Neural progenitor cell (in vitro differentiated cells): ENCODE data around the gene CCDC134. TPM values are rescaled to one million over a fixed set of nuclear protein-coding genes. Genes with fewer than 3 reads are reported as not detected.

ENCODE experiments used
- DNase-seq: peaks from one replicate; pipeline ENCODE4 v3.0.0-alpha.2; 2016; ENCODE audit warnings: low spot score
- H2AFZ ChIP-seq: fragments of 200-600 bp; sonication (generic); replicated peaks from 2 replicates; pipeline ENCODE4 v1.6.1; 2016; ENCODE audit warnings: antibody characterized with exemption
- H3F3A ChIP-seq: fragments of 200-600 bp; sonication (generic); 2 replicates; pipeline ENCODE4 v1.6.1; 2016; ENCODE audit warnings: antibody characterized with exemption, low read depth
- H3K27ac ChIP-seq: fragments of 200-600 bp; sonication (generic); 2 replicates; pipeline ENCODE4 v1.5.1; 2016; ENCODE audit warnings: mild to moderate bottlenecking
- H3K27me3 ChIP-seq: fragments of 200-600 bp; sonication (generic); 2 replicates; pipeline ENCODE4 v1.6.1; 2016; ENCODE audit warnings: mild to moderate bottlenecking, moderate library complexity
- H3K36me3 ChIP-seq: fragments of 200-600 bp; sonication (generic); 2 replicates; pipeline ENCODE4 v1.5.1; 2016
- H3K4me1 ChIP-seq: fragments of 200-600 bp; sonication (generic); 2 replicates; pipeline ENCODE4 v1.6.1; 2016; ENCODE audit warnings: mixed run types
- H3K4me2 ChIP-seq: fragments of 200-600 bp; sonication (generic); 2 replicates; pipeline ENCODE4 v1.6.1; 2016
- H3K4me3 ChIP-seq: fragments of 200-600 bp; sonication (generic); 2 replicates; pipeline ENCODE4 v1.5.1; 2016
- H3K79me2 ChIP-seq: fragments of 200-600 bp; sonication (generic); 2 replicates; pipeline ENCODE4 v1.6.1; 2016; ENCODE audit warnings: low read depth
- H3K9ac ChIP-seq: fragments of 200-600 bp; sonication (generic); 2 replicates; pipeline ENCODE4 v1.6.1; 2016
- H3K9me3 ChIP-seq: fragments of 200-600 bp; sonication (generic); 2 replicates; pipeline ENCODE4 v1.5.1; 2016; ENCODE audit warnings: low read depth
- H4K20me1 ChIP-seq: fragments of 200-600 bp; sonication (generic); 2 replicates; pipeline ENCODE4 v1.6.1; 2016; ENCODE audit warnings: low read depth
- H3K27ac Mint-ChIP-seq: 3 replicates; pipeline ENCODE4 v1.8.0; 2021; ENCODE audit warnings: mixed read lengths
- H3K27me3 Mint-ChIP-seq: 2 replicates; pipeline ENCODE4 v1.8.0; 2022; ENCODE audit warnings: low read depth, mild to moderate bottlenecking, inconsistent platforms, moderate library complexity, mixed read lengths; ENCODE audit not compliant: insufficient read depth
- H3K36me3 Mint-ChIP-seq: 3 replicates; pipeline ENCODE4 v1.8.0; 2021; ENCODE audit warnings: mixed read lengths
- H3K4me1 Mint-ChIP-seq: 3 replicates; pipeline ENCODE4 v1.8.0; 2021; ENCODE audit warnings: mixed read lengths
- H3K4me3 Mint-ChIP-seq: 3 replicates; pipeline ENCODE4 v1.8.0; 2021; ENCODE audit warnings: mild to moderate bottlenecking, moderate library complexity, mixed read lengths
- H3K9me3 Mint-ChIP-seq: 3 replicates; pipeline ENCODE4 v1.8.0; 2020; ENCODE audit warnings: mixed read lengths
- CTCF ChIP-seq: fragments of 200-600 bp; sonication (generic); IDR thresholded peaks from 2 replicates; pipeline ENCODE4 v1.5.1; 2017; ENCODE audit warnings: antibody characterized with exemption, mild to moderate bottlenecking
- EZH2 ChIP-seq: fragments of 200-600 bp; sonication (generic); IDR thresholded peaks from 2 replicates; pipeline ENCODE4 v1.6.1; 2017; ENCODE audit warnings: antibody characterized with exemption, mild to moderate bottlenecking, moderate library complexity
- EZH2phosphoT487 ChIP-seq: fragments of 200-600 bp; sonication (generic); IDR thresholded peaks from 2 replicates; pipeline ENCODE4 v1.6.1; 2017; ENCODE audit warnings: antibody characterized with exemption
- total RNA-seq: library from RNA; depleted of rRNA; stranded (reverse); fragments of >200 nt; gene quantifications from 2 replicates; pipeline ENCODE4 v1.2.3, GENCODE V29; 2015; ENCODE audit warnings: low replicate concordance

CCDC134 gene
- total RNA-seq, 1 donor from 2014 or later, result 8.8 TPM

- no peak overlapping the region for H3K4me3 ChIP-seq
- Mint-ChIP-seq H3K4me3 (no peak overlapping the region), H3K27ac (no peak overlapping the region), H3K36me3 (no peaks in the 10 kb centered on the region), H3K27me3 (peaks cover 2% of the 10 kb centered on the region), H3K4me1 (peaks cover 8% of the 10 kb centered on the region), H3K9me3 (no peaks in the 10 kb centered on the region)
- no peaks in the 10 kb centered on the region for H3F3A ChIP-seq
- H3K27ac ChIP-seq, result no peak overlapping the region
- H3K36me3 ChIP-seq, result no peaks in the 10 kb centered on the region
- no peak overlapping the region for H3K9ac ChIP-seq
- H3K4me2 ChIP-seq, result no peak overlapping the region
- H3K4me1 ChIP-seq, result peaks cover 6% of the 10 kb centered on the region
- no peaks in the 10 kb centered on the region for H4K20me1 ChIP-seq
- H3K9me3 ChIP-seq, result no peaks in the 10 kb centered on the region
- TF ChIP-seq EZH2 (no peak), EZH2phosphoT487 (no peak)
- no peaks in the 10 kb centered on the region for H3K79me2 ChIP-seq
- no peak overlapping the region for H2AFZ ChIP-seq
- no peak for DNase-seq
- H3K27me3 ChIP-seq, result no peaks in the 10 kb centered on the region
Observed at GRCh38 chr22:41772645-41773044, 27.8 kb upstream of the CCDC134 start.

GRCh38 chr22:41775338-41775737 lies 25.1 kb upstream of the CCDC134 start:
- no peak for DNase-seq
- no peak overlapping the region for H3K27ac ChIP-seq
- no peaks in the 10 kb centered on the region for H3F3A ChIP-seq
- H3K36me3 Mint-ChIP-seq, result no peaks in the 10 kb centered on the region
- H4K20me1 ChIP-seq, result no peaks in the 10 kb centered on the region
- peaks cover 2% of the 10 kb centered on the region for H3K27me3 Mint-ChIP-seq
- H3K27me3 ChIP-seq, result no peaks in the 10 kb centered on the region
- H3K79me2 ChIP-seq, result no peaks in the 10 kb centered on the region
- H3K4me3 ChIP-seq, result no peak overlapping the region
- H3K9ac ChIP-seq, result no peak overlapping the region
- H3K9me3 ChIP-seq, result no peaks in the 10 kb centered on the region
- H3K4me1 ChIP-seq, result peaks cover 6% of the 10 kb centered on the region
- no peaks in the 10 kb centered on the region for H3K9me3 Mint-ChIP-seq
- H3K4me2 ChIP-seq, result no peak overlapping the region
- no peak overlapping the region for H3K4me3 Mint-ChIP-seq
- TF ChIP-seq EZH2phosphoT487 (no peak), CTCF (no peak), EZH2 (no peak)
- H3K36me3 ChIP-seq, result no peaks in the 10 kb centered on the region
- H2AFZ ChIP-seq, result no peak overlapping the region
- H3K4me1 Mint-ChIP-seq, result peaks cover 8% of the 10 kb centered on the region
- H3K27ac Mint-ChIP-seq, result no peak overlapping the region

GRCh38 chr22:41775976-41776375 lies 24.5 kb upstream of the CCDC134 start:
- Mint-ChIP-seq H3K9me3 (no peaks in the 10 kb centered on the region), H3K27me3 (peaks cover 2% of the 10 kb centered on the region), H3K4me1 (peaks cover 8% of the 10 kb centered on the region), H3K27ac (peak overlapping the region; percentile 34), H3K4me3 (no peak overlapping the region), H3K36me3 (no peaks in the 10 kb centered on the region)
- Histone ChIP-seq H3K36me3 (no peaks in the 10 kb centered on the region), H3K9ac (no peak overlapping the region), H3K4me3 (no peak overlapping the region), H3K4me2 (peak overlapping the region; percentile 1), H3K9me3 (no peaks in the 10 kb centered on the region), H2AFZ (peak overlapping the region; percentile 73), H4K20me1 (no peaks in the 10 kb centered on the region), H3F3A (no peaks in the 10 kb centered on the region), H3K27ac (no peak overlapping the region), H3K4me1 (peaks cover 6% of the 10 kb centered on the region), H3K27me3 (no peaks in the 10 kb centered on the region), H3K79me2 (no peaks in the 10 kb centered on the region)
- TF ChIP-seq EZH2 (no peak), CTCF (no peak), EZH2phosphoT487 (no peak)
- peak; percentile 24 for DNase-seq

DNA sequence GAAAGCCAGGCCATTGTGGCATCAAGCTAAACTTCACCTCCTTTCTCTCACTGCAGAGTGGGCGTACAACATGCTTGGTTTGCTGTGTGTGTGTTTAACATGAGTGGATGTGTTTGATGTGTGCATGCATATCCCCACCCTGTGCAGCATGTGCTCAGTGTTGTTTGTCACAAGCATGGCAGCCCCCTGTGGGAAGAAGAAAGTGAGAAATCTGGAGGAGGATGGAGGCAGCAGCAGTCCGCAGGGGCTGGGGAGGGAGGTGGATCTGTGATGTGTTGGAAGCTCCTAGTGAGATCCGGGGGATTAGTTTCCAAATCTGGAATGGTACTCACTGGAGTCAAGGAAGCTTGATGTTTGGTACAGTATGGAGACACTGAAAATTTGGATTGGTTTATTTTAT lies 24.1 kb upstream of the CCDC134 start:
- no peak overlapping the region for H3K4me3 ChIP-seq
- H4K20me1 ChIP-seq, result no peaks in the 10 kb centered on the region
- H3K36me3 Mint-ChIP-seq, result no peaks in the 10 kb centered on the region
- no peak overlapping the region for H3K27ac ChIP-seq
- no peak overlapping the region for H3K4me3 Mint-ChIP-seq
- peaks cover 8% of the 10 kb centered on the region for H3K4me1 Mint-ChIP-seq
- H3K27me3 ChIP-seq, result no peaks in the 10 kb centered on the region
- no peaks in the 10 kb centered on the region for H3K36me3 ChIP-seq
- H3K27ac Mint-ChIP-seq, result no peak overlapping the region
- H3K4me2 ChIP-seq, result peak overlapping the region; percentile 1
- H3K9me3 ChIP-seq, result no peaks in the 10 kb centered on the region
- H3K9ac ChIP-seq, result no peak overlapping the region
- peak overlapping the region; percentile 73 for H2AFZ ChIP-seq
- no peak for TF ChIP-seq EZH2
- no peak for TF ChIP-seq EZH2phosphoT487
- TF ChIP-seq CTCF, result no peak
- DNase-seq, result no peak
- H3K9me3 Mint-ChIP-seq, result no peaks in the 10 kb centered on the region
- no peaks in the 10 kb centered on the region for H3F3A ChIP-seq
- peaks cover 2% of the 10 kb centered on the region for H3K27me3 Mint-ChIP-seq
- no peaks in the 10 kb centered on the region for H3K79me2 ChIP-seq
- H3K4me1 ChIP-seq, result peaks cover 6% of the 10 kb centered on the region
